ENCODE measurements around the gene DOK5. TPM values are rescaled to one million over a fixed set of nuclear protein-coding genes. Genes with fewer than 3 reads are reported as not detected.

The DOK5 gene
- total RNA-seq, 4 donors from 2014 or later, result 0.55 to 48.6 (median 1.3) TPM; not detected in 1

- Histone ChIP-seq H3K4me1 (no peaks in the 10 kb centered on the region), H3K27me3 (no peaks in the 10 kb centered on the region), H3K27ac (no peak overlapping the region), H3K4me3 (no peak overlapping the region), H3K9me3 (no peaks in the 10 kb centered on the region), H3K36me3 (no peaks in the 10 kb centered on the region)
- in situ Hi-C loops (cut with MboI; ENCODE audit: low pct_ligation_motif_present in 1 of 4, low pct_unique_long_range_greater_than_20kb in 1 of 4, low sequenced_read_pairs in 3 of 4) (no loop called here), intact Hi-C loops (cut with DNase I; ENCODE audit: low total_unique reads) (no loop called here)
- no peak for TF ChIP-seq CTCF (IDR thresholded peaks at IDR 0.05)
- no peak for TF ChIP-seq EP300 (IDR thresholded peaks at IDR 0.05; ENCODE audit: low read depth)
- TF ChIP-seq POLR2A (IDR thresholded peaks at IDR 0.05), result no peak
- TF ChIP-seq POLR2AphosphoS5 (IDR thresholded peaks at IDR 0.05), result no peak
- WGBS, 2 donors (ENCODE audit: low coverage in 1 of 2), result 55 to 81% methylated on average over 3 to 4 of the region's 4 CpGs
- no peak for DNase-seq
These were observed 37.3 kb downstream of the DOK5 start for GRCh38 chr20:54512694-54513093.

- Histone ChIP-seq H3K9me3 (no peaks in the 10 kb centered on the region), H3K4me3 (no peak overlapping the region), H3K36me3 (no peaks in the 10 kb centered on the region), H3K4me1 (no peaks in the 10 kb centered on the region), H3K27ac (no peak overlapping the region), H3K27me3 (no peaks in the 10 kb centered on the region)
- TF ChIP-seq POLR2AphosphoS5 (IDR thresholded peaks at IDR 0.05) (no peak), POLR2A (IDR thresholded peaks at IDR 0.05) (no peak), EP300 (IDR thresholded peaks at IDR 0.05; ENCODE audit: low read depth) (no peak), CTCF (IDR thresholded peaks at IDR 0.05) (no peak)
- intact Hi-C loops (cut with DNase I; ENCODE audit: low total_unique reads), result no loop called here
- WGBS, 2 donors (ENCODE audit: low coverage in 1 of 2), result 46 to 52% methylated on average over 3 of the region's 3 CpGs
- in situ Hi-C loops (cut with MboI; ENCODE audit: low pct_ligation_motif_present in 1 of 4, low pct_unique_long_range_greater_than_20kb in 1 of 4, low sequenced_read_pairs in 3 of 4), result no loop called here
- DNase-seq, result no peak
These were observed 38.7 kb downstream of the DOK5 start for GRCh38 chr20:54514028-54514607.

- Histone ChIP-seq H3K27me3 (no peaks in the 10 kb centered on the region), H3K27ac (no peak overlapping the region), H3K4me1 (no peaks in the 10 kb centered on the region), H3K36me3 (no peaks in the 10 kb centered on the region), H3K9me3 (no peaks in the 10 kb centered on the region), H3K4me3 (no peak overlapping the region)
- WGBS, 2 donors (ENCODE audit: low coverage in 1 of 2), result 66 to 74% methylated on average over 6 of the region's 6 CpGs
- TF ChIP-seq POLR2AphosphoS5 (IDR thresholded peaks at IDR 0.05) (no peak), POLR2A (IDR thresholded peaks at IDR 0.05) (no peak), CTCF (IDR thresholded peaks at IDR 0.05) (no peak), EP300 (IDR thresholded peaks at IDR 0.05; ENCODE audit: low read depth) (no peak)
- DNase-seq, result no peak
- in situ Hi-C loops (cut with MboI; ENCODE audit: low pct_ligation_motif_present in 1 of 4, low pct_unique_long_range_greater_than_20kb in 1 of 4, low sequenced_read_pairs in 3 of 4) (no loop called here), intact Hi-C loops (cut with DNase I; ENCODE audit: low total_unique reads) (no loop called here)
These were observed 40.6 kb downstream of the DOK5 start for GRCh38 chr20:54515793-54516628.

GRCh38 chr20:54517241-54517975, 42.0 kb downstream of the DOK5 start:
- H3K9me3 ChIP-seq, result no peaks in the 10 kb centered on the region
- no peaks in the 10 kb centered on the region for H3K4me1 ChIP-seq
- H3K36me3 ChIP-seq, result no peaks in the 10 kb centered on the region
- TF ChIP-seq CTCF (IDR thresholded peaks at IDR 0.05), result no peak
- TF ChIP-seq EP300 (IDR thresholded peaks at IDR 0.05; ENCODE audit: low read depth), result no peak
- no peak for TF ChIP-seq POLR2AphosphoS5 (IDR thresholded peaks at IDR 0.05)
- TF ChIP-seq POLR2A (IDR thresholded peaks at IDR 0.05), result no peak
- 86 to 97% methylated on average over 4 of the region's 4 CpGs for WGBS, 2 donors (ENCODE audit: low coverage in 1 of 2)
- no peak overlapping the region for H3K4me3 ChIP-seq
- intact Hi-C loops (cut with DNase I; ENCODE audit: low total_unique reads) (no loop called here), in situ Hi-C loops (cut with MboI; ENCODE audit: low pct_ligation_motif_present in 1 of 4, low pct_unique_long_range_greater_than_20kb in 1 of 4, low sequenced_read_pairs in 3 of 4) (no loop called here)
- H3K27me3 ChIP-seq, result no peaks in the 10 kb centered on the region
- no peak overlapping the region for H3K27ac ChIP-seq
- no peak for DNase-seq
